ENCODE results near the gene MAN1B1. TPM values are rescaled to one million over a fixed set of nuclear protein-coding genes. Genes with fewer than 3 reads are reported as not detected.

Gene MAN1B1
- polyA plus RNA-seq, 3 donors: 29.3 to 38.2 (median 33.3) TPM

DNA sequence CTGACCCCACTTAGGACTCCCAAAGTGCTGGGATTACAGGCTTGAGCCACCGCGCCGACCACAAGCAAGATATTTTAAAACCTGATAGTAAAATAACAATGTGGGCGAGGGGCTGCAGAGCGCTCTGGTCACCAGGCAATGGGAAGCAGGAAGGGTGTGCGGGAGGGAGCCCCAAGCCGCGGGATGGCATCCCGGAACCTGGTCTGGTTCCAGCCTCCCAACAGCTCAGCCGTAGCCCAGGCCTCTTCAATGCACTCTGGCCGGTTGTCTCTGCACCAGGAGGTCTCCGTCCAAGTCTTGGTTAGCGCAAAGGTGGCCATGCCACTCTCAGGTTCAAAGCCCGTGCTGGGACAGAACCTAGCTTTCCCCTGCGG is 10.2 kb upstream of the MAN1B1 start:
- H3K4me2 ChIP-seq (replicated peaks; ENCODE audit: extremely low read depth, low read length, poor library complexity, severe bottlenecking): peak overlapping the region; percentile 89
- peak overlapping the region in 2 of 3 experiments; percentile 59 to 74 for H3K4me3 ChIP-seq (replicated peaks in 1 of 3; ENCODE audit: low read depth in 2 of 3, low read length in 3 of 3)
- H4K20me1 ChIP-seq (ENCODE audit: insufficient read depth, low read length): peaks cover 20% of the 10 kb centered on the region
- DNase-seq: no peak
- H3K9ac ChIP-seq (ENCODE audit: insufficient read depth, low read length, poor library complexity, severe bottlenecking): no peak overlapping the region
- H3K27me3 ChIP-seq (ENCODE audit: control insufficient read depth in 2 of 2, insufficient read depth in 2 of 2, low read length in 2 of 2): no peaks in the 10 kb centered on the region
- H3K9me3 ChIP-seq (replicated peaks in 1 of 2; ENCODE audit: control insufficient read depth in 1 of 2, insufficient read depth in 1 of 2, low read length in 2 of 2): no peaks in the 10 kb centered on the region
- Mint-ChIP-seq H3K4me1 (peaks cover 55% of the 10 kb centered on the region), H3K9me3 (peaks cover 0 to 4% (median 2%) of the 10 kb centered on the region in 7 donors), H3K4me3 (peak overlapping the region; percentile 75 to 78), H3K36me3 (peaks cover 12 to 30% of the 10 kb centered on the region in 2 donors), H3K27ac (peak overlapping the region; percentile 46 to 90 (median 85)), H3K27me3 (ENCODE audit: low read depth in 3 of 3) (peaks cover 0 to 3% (median 0%) of the 10 kb centered on the region in 3 donors)
- WGBS (ENCODE audit: insufficient coverage): 62% methylated on average over 12 of the region's 15 CpGs
- peaks cover 18 to 64% of the 10 kb centered on the region in 2 donors for H3K4me1 ChIP-seq (ENCODE audit: control insufficient read depth in 1 of 2, insufficient read depth in 2 of 2, low read length in 2 of 2)
- H3K36me3 ChIP-seq (replicated peaks in 1 of 2; ENCODE audit: control insufficient read depth in 1 of 2, insufficient read depth in 2 of 2, low read length in 2 of 2): peaks cover 14 to 19% of the 10 kb centered on the region in 2 donors
- TF ChIP-seq, protein P1, sequence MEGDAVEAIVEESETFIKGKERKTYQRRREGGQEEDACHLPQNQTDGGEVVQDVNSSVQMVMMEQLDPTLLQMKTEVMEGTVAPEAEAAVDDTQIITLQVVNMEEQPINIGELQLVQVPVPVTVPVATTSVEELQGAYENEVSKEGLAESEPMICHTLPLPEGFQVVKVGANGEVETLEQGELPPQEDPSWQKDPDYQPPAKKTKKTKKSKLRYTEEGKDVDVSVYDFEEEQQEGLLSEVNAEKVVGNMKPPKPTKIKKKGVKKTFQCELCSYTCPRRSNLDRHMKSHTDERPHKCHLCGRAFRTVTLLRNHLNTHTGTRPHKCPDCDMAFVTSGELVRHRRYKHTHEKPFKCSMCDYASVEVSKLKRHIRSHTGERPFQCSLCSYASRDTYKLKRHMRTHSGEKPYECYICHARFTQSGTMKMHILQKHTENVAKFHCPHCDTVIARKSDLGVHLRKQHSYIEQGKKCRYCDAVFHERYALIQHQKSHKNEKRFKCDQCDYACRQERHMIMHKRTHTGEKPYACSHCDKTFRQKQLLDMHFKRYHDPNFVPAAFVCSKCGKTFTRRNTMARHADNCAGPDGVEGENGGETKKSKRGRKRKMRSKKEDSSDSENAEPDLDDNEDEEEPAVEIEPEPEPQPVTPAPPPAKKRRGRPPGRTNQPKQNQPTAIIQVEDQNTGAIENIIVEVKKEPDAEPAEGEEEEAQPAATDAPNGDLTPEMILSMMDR (IDR thresholded peaks at IDR 0.05): no peak
- H2AFZ ChIP-seq (ENCODE audit: insufficient read depth, low read depth, low read length, poor library complexity, severe bottlenecking): peak overlapping the region; percentile 84
- intact Hi-C loops (cut with micrococcal nuclease): no loop called here
- H3K79me2 ChIP-seq (ENCODE audit: insufficient read depth, low read length): no peaks in the 10 kb centered on the region
- peak overlapping the region in 1 of 2 donors; percentile 73 for H3K27ac ChIP-seq (ENCODE audit: low read depth in 1 of 2, low read length in 2 of 2)

DNA sequence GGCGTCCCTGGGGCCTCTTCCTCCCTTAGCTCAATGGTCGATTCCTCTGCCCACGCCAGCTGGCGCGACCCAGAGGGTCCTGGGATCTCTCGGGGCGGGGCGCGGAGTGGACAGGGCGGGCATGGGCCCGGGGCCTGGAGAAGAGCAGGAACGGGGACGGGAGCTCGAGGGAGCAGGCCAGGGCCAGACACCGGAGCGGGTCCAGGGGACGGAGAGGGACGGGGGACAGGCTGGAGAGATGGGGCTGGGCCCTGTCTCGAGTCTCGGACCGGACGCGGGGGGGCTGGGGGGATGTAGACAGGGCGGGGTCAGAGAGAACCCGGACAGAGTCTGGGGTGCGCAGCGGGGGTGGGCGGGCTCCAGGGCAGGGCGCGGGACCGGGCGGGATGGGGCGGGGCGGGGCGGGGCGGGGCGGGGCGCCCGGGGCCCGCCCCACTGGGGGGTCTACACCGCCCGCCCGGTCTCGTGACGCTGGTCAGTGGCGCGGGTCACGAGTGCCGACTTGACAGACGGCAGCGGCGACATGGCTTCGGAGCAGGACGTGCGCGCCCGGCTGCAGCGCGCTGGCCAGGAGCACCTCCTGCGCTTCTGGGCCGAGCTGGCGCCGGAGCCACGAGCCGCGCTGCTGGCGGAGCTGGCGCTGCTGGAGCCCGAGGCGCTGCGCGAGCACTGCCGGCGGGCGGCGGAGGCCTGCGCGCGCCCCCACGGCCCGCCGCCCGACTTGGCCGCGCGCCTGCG is 9.6 kb upstream of the MAN1B1 start, which contains the start of gene UAP1L1:
Gene UAP1L1, plus strand, starts transcription at position 508 of the 738 bp plus-strand sequence. Its CDS starts 16 bp downstream, at position 524.
- WGBS (ENCODE audit: insufficient coverage): under 1% methylated on average over 70 of the region's 87 CpGs
- peak within 1 kb of the TSS; percentile 46 to 90 (median 85) for H3K27ac Mint-ChIP-seq
- H3K27ac ChIP-seq (ENCODE audit: low read depth in 1 of 2, low read length in 2 of 2): peak within 1 kb of the TSS in 1 of 2 donors; percentile 73
- intact Hi-C loops (cut with micrococcal nuclease): no loop called here
- H2AFZ ChIP-seq (ENCODE audit: insufficient read depth, low read depth, low read length, poor library complexity, severe bottlenecking): peak within 1 kb of the TSS; percentile 84
- H3K36me3 Mint-ChIP-seq: peaks cover 17 to 36% of the 10 kb centered on the region in 2 donors
- H3K36me3 ChIP-seq (replicated peaks in 1 of 2; ENCODE audit: control insufficient read depth in 1 of 2, insufficient read depth in 2 of 2, low read length in 2 of 2): peaks cover 20 to 25% of the 10 kb centered on the region in 2 donors
- peak within 1 kb of the TSS; percentile 53 for H3K9ac ChIP-seq (ENCODE audit: insufficient read depth, low read length, poor library complexity, severe bottlenecking)
- no peaks in the 10 kb centered on the region for H3K9me3 ChIP-seq (replicated peaks in 1 of 2; ENCODE audit: control insufficient read depth in 1 of 2, insufficient read depth in 1 of 2, low read length in 2 of 2)
- H3K4me1 Mint-ChIP-seq: peaks cover 50% of the 10 kb centered on the region
- peaks cover 0 to 4% (median 2%) of the 10 kb centered on the region in 7 donors for H3K9me3 Mint-ChIP-seq
- H3K4me2 ChIP-seq (replicated peaks; ENCODE audit: extremely low read depth, low read length, poor library complexity, severe bottlenecking): peak within 1 kb of the TSS; percentile 89
- H3K4me1 ChIP-seq (ENCODE audit: control insufficient read depth in 1 of 2, insufficient read depth in 2 of 2, low read length in 2 of 2): peaks cover 18 to 58% of the 10 kb centered on the region in 2 donors
- no peaks in the 10 kb centered on the region for H3K27me3 ChIP-seq (ENCODE audit: control insufficient read depth in 2 of 2, insufficient read depth in 2 of 2, low read length in 2 of 2)
- H3K79me2 ChIP-seq (ENCODE audit: insufficient read depth, low read length): no peaks in the 10 kb centered on the region
- peak within 1 kb of the TSS; percentile 58 to 77 (median 59) for H3K4me3 ChIP-seq (replicated peaks in 1 of 3; ENCODE audit: low read depth in 2 of 3, low read length in 3 of 3)
- H3K4me3 Mint-ChIP-seq: peak within 1 kb of the TSS; percentile 75 to 85
- H3K27me3 Mint-ChIP-seq (ENCODE audit: low read depth in 3 of 3): peaks cover 0 to 4% (median 0%) of the 10 kb centered on the region in 3 donors
- H4K20me1 ChIP-seq (ENCODE audit: insufficient read depth, low read length): peaks cover 20% of the 10 kb centered on the region
- TF ChIP-seq, protein P1 (IDR thresholded peaks at IDR 0.05): no peak
- peak; percentile 62 to 73 (median 65) for DNase-seq
